HG02970 (cell line): ENCODE results near the gene NETO1.

Experiments
- ATAC-seq: cut with Tn5 transposase; IDR thresholded peaks from one replicate; pipeline ENCODE4 v1.9.1; 2021; ENCODE audit warnings: mild to moderate bottlenecking, moderate library complexity, moderate number of reproducible peaks; ENCODE audit not compliant: unreplicated experiment, low FRiP score

The NETO1 gene

GRCh38 chr18:72846736-72847533, 20.9 kb downstream of the NETO1 start:
- no peak for ATAC-seq

GRCh38 chr18:72843743-72844142, 24.0 kb downstream of the NETO1 start:
- no peak for ATAC-seq

GRCh38 chr18:72840109-72840508, 27.7 kb downstream of the NETO1 start:
- ATAC-seq: no peak

- no peak for ATAC-seq
Observed at GRCh38 chr18:72834731-72835130, 33.1 kb downstream of the NETO1 start.

- ATAC-seq: no peak
Observed at GRCh38 chr18:72833471-72833870, 34.3 kb downstream of the NETO1 start.

- ATAC-seq: no peak
Observed at GRCh38 chr18:72830109-72830508, 37.7 kb downstream of the NETO1 start.

- no peak for ATAC-seq
Observed at GRCh38 chr18:72828601-72829000, 39.2 kb downstream of the NETO1 start.

- ATAC-seq: no peak
Observed at GRCh38 chr18:72826736-72827135, 41.1 kb downstream of the NETO1 start.

GRCh38 chr18:72823345-72823744, 44.4 kb downstream of the NETO1 start:
- ATAC-seq: no peak

GRCh38 chr18:72822202-72822601, 45.6 kb downstream of the NETO1 start:
- ATAC-seq: no peak

- ATAC-seq: no peak
Observed at GRCh38 chr18:72820571-72820970, 47.2 kb downstream of the NETO1 start.

- no peak for ATAC-seq
Observed at GRCh38 chr18:72819050-72819449, 48.7 kb downstream of the NETO1 start.

- ATAC-seq: no peak
Observed at GRCh38 chr18:72811047-72811446, 56.7 kb downstream of the NETO1 start.

- ATAC-seq: no peak
Observed at GRCh38 chr18:72808680-72809079, 59.1 kb downstream of the NETO1 start.

GRCh38 chr18:72799106-72799505, 68.7 kb downstream of the NETO1 start:
- ATAC-seq: no peak

GRCh38 chr18:72783530-72783929, 84.3 kb downstream of the NETO1 start:
- no peak for ATAC-seq

GRCh38 chr18:72774914-72775313, 92.9 kb downstream of the NETO1 start:
- ATAC-seq: no peak

GRCh38 chr18:72772916-72773315, 94.9 kb downstream of the NETO1 start:
- ATAC-seq: no peak

- no peak for ATAC-seq
Observed at GRCh38 chr18:72768681-72769229, 99.0 kb downstream of the NETO1 start.

- ATAC-seq: no peak
Observed at GRCh38 chr18:72762515-72763122, 105.2 kb downstream of the NETO1 start.

- ATAC-seq: no peak
Observed at GRCh38 chr18:72752220-72752619, 115.6 kb downstream of the NETO1 start.

- ATAC-seq: no peak
Observed at GRCh38 chr18:72742002-72742401, 125.8 kb downstream of the NETO1 start.
